Choroid plexus epithelial cell (primary cell): ENCODE results near the gene TP53BP1.

Source experiments
- DNase-seq: peaks from one replicate; pipeline ENCODE4 v3.0.0-alpha.2; 2010; ENCODE audit warnings: low read depth
- H3K4me3 ChIP-seq: 2 replicates; pipeline ENCODE4 v1.5.1; 2011; ENCODE audit warnings: low read depth, mild to moderate bottlenecking, control low read depth, low read length, moderate library complexity
- TF ChIP-seq, protein P1 (sequence below): conservative IDR thresholded peaks from 2 replicates; pipeline ENCODE4 v1.5.1; 2011; ENCODE audit warnings: low read depth, mild to moderate bottlenecking, control low read depth, inconsistent platforms, low read length, moderate library complexity

The TP53BP1 gene

DNA sequence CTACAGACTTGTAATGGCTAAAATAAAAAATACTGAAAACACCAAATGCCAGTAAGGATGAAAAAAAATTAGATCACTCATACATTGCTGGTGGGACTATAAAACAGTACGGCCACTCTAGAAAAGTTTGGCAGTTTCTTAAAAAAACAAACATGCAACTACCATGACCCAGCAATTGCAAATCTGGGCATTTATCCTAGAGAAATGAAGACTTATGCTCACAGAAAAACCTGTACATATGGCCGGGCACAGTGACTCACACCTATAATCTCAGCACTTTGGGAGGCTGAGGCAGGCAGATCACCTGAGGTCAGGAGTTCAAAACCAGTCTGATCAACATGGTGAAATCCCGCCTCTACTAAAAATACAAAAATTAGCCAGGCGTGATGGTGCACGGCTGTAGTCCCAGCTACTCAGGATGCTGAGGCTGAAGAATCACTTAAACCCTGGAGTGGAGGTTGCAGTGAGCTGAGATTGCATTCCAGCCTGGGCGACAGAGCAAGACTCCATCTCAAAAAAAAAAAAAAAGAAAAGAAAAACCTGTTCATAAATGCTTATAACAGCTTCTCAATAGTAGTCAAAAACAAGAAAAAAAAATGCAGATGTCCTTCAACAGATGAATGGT is 5.6 kb downstream of the TP53BP1 start:
- no peak for DNase-seq
- TF ChIP-seq, protein P1, sequence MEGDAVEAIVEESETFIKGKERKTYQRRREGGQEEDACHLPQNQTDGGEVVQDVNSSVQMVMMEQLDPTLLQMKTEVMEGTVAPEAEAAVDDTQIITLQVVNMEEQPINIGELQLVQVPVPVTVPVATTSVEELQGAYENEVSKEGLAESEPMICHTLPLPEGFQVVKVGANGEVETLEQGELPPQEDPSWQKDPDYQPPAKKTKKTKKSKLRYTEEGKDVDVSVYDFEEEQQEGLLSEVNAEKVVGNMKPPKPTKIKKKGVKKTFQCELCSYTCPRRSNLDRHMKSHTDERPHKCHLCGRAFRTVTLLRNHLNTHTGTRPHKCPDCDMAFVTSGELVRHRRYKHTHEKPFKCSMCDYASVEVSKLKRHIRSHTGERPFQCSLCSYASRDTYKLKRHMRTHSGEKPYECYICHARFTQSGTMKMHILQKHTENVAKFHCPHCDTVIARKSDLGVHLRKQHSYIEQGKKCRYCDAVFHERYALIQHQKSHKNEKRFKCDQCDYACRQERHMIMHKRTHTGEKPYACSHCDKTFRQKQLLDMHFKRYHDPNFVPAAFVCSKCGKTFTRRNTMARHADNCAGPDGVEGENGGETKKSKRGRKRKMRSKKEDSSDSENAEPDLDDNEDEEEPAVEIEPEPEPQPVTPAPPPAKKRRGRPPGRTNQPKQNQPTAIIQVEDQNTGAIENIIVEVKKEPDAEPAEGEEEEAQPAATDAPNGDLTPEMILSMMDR, result no peak

DNA sequence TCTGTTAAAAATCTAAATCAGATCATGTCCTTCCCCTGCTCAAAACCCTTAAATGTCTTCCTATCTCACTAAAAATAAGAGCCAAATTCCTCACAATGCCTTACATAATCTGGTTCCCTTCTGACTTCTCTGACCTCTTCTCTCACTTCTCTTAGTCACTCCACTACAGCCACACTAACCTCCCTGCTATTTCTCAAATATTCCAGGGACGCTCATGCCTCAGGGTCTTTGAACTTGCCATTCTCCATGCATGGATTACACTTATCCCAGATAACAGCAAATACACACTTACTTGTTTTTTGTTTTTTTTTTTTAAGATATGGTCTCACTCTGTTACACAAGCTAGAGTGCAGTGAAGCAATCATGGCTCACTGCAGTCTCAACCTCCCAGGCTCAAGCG is 8.5 kb downstream of the TP53BP1 start:
- TF ChIP-seq, protein P1, result no peak
- no peak for DNase-seq
- no peak overlapping the region for H3K4me3 ChIP-seq

More for the DNA sequence above, 5.6 kb downstream of the TP53BP1 start:
- H3K4me3 ChIP-seq, result no peak overlapping the region

DNA sequence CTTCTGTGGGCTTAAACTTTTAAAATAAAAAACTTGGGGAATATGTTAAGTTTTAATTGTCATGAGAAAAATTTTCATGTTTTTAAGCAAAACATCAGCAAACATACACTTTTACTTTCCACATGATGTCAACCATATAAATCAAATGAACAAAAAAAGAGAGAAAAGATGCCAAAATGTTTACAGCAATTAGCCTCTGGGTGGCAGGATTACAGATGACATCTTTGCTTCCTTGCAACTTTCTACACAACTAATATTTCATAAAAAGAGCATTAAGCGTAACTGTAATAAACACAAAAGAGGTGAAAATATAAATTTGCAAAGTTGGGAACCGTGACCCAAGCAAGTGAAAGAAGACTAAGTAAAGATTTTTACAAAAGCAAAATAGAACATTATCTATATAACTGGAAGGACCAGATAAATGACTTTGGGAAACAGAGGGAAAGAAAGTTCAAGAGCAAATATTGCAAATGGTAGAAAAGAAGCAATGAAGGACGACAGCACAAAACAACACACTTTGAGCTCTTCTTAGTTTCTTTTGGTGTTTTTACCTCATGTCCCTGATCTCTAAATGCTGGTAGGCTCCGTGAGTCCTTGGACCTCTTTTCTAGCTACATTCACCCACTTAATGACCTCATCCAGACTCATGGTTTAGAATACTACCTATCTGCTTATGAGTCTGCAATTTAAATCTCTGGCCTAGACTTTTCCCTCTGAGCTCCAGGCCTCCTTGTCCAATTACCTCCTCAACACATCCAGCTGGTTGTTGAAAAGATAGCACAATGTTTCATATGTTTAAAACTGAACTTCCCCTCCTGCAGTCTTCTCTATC is 9.4 kb downstream of the TP53BP1 start:
- TF ChIP-seq, protein P1, result peak; percentile 60
- no peak overlapping the region for H3K4me3 ChIP-seq
- DNase-seq, result peak; percentile 61

DNA sequence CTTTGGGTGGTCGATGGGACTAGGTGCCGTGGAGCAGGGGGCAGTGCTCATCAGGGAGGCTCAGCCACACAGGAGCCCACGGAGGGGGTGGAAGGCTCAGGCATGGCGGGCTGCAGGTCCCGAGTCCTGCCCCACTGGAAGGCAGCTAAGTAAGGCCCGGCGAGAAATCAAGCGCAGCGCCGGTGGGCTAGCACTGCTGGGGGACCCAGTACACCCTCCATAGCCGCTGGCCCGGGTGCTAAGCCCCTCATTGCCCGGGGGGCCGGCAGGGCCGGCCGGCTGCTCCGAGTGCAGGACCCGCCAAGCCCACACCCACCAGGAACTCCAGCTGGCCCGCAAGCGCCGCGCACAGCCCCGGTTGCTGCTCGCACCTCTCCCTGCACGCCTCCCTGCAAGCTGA is 19.1 kb downstream of the TP53BP1 start:
- TF ChIP-seq, protein P1, result no peak
- H3K4me3 ChIP-seq, result no peak overlapping the region
- no peak for DNase-seq

DNA sequence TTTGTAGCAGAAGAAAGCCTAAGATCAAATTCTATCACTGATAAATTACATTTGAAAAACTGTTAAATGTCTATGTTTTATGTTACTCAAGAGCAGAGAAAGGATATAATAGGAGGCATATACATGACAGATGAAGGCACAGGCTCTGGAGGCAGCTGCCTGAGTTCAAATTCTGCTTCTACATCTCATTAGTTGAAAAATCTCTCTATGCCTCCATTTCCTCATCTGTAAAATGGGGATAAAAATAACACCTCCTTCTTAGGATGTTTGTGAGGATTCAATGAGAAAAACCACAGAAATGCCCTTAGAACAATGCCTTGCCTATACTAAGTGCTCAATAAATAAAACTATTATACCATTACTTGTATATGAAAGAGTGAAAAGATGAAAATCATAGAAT is 21.0 kb downstream of the TP53BP1 start:
- DNase-seq, result no peak
- TF ChIP-seq, protein P1, result no peak
- H3K4me3 ChIP-seq, result no peak overlapping the region

DNA sequence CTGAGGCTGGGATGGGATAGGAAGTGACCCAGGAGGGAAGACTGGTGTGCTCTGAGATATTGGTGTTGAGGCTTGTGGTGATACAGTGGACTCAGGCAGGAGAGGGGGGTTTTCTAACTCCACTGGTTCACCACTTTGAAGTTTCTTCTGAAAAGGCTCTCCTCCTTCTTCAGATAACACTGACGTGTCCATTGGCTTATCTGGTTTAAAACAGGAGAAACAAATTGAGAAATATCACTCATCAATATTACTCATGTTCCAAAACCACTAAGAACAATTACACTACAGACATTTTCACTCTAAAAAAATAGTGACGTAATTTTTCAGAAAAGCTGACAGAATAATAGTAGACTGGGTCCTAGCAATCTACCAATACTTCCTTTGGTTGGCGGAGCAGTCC is 23.1 kb downstream of the TP53BP1 start:
- DNase-seq, result peak; percentile 64
- no peak overlapping the region for H3K4me3 ChIP-seq

More for the DNA sequence above, 23.1 kb downstream of the TP53BP1 start:
- TF ChIP-seq, protein P1, result no peak
